NCI-H2227 (cell line): ENCODE results near the gene ANKRD10.
"Not testable (repeated sequence)": the region's sequence is repeated elsewhere in the genome, so short reads cannot be mapped to it uniquely, and the experiment has no call there.

Experiments used
- DNase-seq: peaks from one replicate; lab custom pipeline; 2025; ENCODE audit not compliant: unreplicated experiment; lab: John Stamatoyannopoulos, UW

The ANKRD10 gene

GRCh38 chr13:110867380-110867779 lies 47.5 kb downstream of the ANKRD10 start:
- no peak for DNase-seq

GRCh38 chr13:110866491-110867170 lies 48.2 kb downstream of the ANKRD10 start:
- no peak for DNase-seq

- no peak for DNase-seq
Measured at GRCh38 chr13:110863685-110864084, 51.2 kb downstream of the ANKRD10 start.

GRCh38 chr13:110860983-110861382 lies 53.9 kb downstream of the ANKRD10 start:
- DNase-seq = no peak

GRCh38 chr13:110856942-110857835 lies 57.7 kb downstream of the ANKRD10 start:
- no peak for DNase-seq

- no peak for DNase-seq
Measured at GRCh38 chr13:110855363-110855762, 59.5 kb downstream of the ANKRD10 start.

- no peak for DNase-seq
Measured at GRCh38 chr13:110854866-110855265, 60.0 kb downstream of the ANKRD10 start.

- no peak for DNase-seq
Measured at GRCh38 chr13:110853235-110853721, 61.6 kb downstream of the ANKRD10 start.

GRCh38 chr13:110850840-110851239 lies 64.0 kb downstream of the ANKRD10 start:
- no peak for DNase-seq

- no peak for DNase-seq
Measured at GRCh38 chr13:110850006-110850405, 64.9 kb downstream of the ANKRD10 start.

- no peak for DNase-seq
Measured at GRCh38 chr13:110845520-110845919, 69.3 kb downstream of the ANKRD10 start.

- no peak for DNase-seq
Measured at GRCh38 chr13:110841846-110842245, 73.0 kb downstream of the ANKRD10 start.

- no peak for DNase-seq
Measured at GRCh38 chr13:110841406-110841805, 73.5 kb downstream of the ANKRD10 start.

GRCh38 chr13:110838867-110839538 lies 75.9 kb downstream of the ANKRD10 start:
- DNase-seq = no peak

- no peak for DNase-seq
Measured at GRCh38 chr13:110838116-110838515, 76.8 kb downstream of the ANKRD10 start.

- DNase-seq = not testable (repeated sequence)
Measured at GRCh38 chr13:110837397-110838061, 77.3 kb downstream of the ANKRD10 start.

GRCh38 chr13:110836605-110836903 lies 78.3 kb downstream of the ANKRD10 start:
- no peak for DNase-seq

GRCh38 chr13:110835721-110836604 lies 78.9 kb downstream of the ANKRD10 start:
- DNase-seq = no peak

- no peak for DNase-seq
Measured at GRCh38 chr13:110834572-110834971, 80.3 kb downstream of the ANKRD10 start.

GRCh38 chr13:110832531-110832930 lies 82.3 kb downstream of the ANKRD10 start:
- no peak for DNase-seq
